ENCODE results near the gene TRIP13. TPM values are rescaled to one million over a fixed set of nuclear protein-coding genes. Genes with fewer than 3 reads are reported as not detected.

The TRIP13 gene
- total and polyA plus RNA-seq, 2 of the 4 experiments (the other 2 are of a cell fraction) = 17.1 to 35.5 TPM

DNA sequence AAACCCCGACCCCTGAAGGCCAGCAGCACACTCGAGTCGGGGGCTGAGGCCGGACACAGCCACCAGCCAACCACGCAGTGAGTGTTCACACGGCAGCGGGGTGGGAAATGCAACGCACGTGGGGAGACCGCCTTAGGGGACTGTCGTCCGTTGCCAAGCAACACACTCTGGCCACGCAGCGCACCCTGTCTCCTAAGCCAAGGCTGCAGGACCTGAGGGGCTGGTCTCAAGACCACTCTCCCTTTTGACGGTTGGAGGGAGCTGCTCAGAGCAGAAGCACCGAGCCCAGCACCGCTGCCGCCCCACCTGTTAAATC, 7.6 kb upstream of the TRIP13 start:
- H2AFZ ChIP-seq (replicated peaks; ENCODE audit: low read length, poor library complexity) = no peak overlapping the region
- H4K5ac ChIP-seq (ENCODE audit: low read depth, low read length) = no peak overlapping the region
- peaks cover 11% of the 10 kb centered on the region for H3K9me1 ChIP-seq (ENCODE audit: insufficient read depth, low read length)
- H3K36me3 ChIP-seq (ENCODE audit: control insufficient read depth, insufficient read depth, low read length) = peaks cover 81% of the 10 kb centered on the region
- H3K4me2 ChIP-seq (ENCODE audit: low read depth, low read length) = no peak overlapping the region
- no peak overlapping the region for H2AK5ac ChIP-seq (ENCODE audit: low read depth, low read length)
- H3K23ac ChIP-seq (ENCODE audit: low read depth, low read length) = no peak overlapping the region
- ChIA-PET CTCF (no interaction called here), POLR2A (ENCODE audit: unreplicated experiment) (no interaction called here)
- no peak overlapping the region for H3K56ac ChIP-seq (ENCODE audit: extremely low read depth, insufficient read depth, low read length)
- no peak for TF ChIP-seq POLR2A (IDR thresholded peaks at IDR 0.05; ENCODE audit: low read depth, low read length)
- no peak for TF ChIP-seq RCOR1 (IDR thresholded peaks at IDR 0.05; ENCODE audit: insufficient replicate concordance, low read length)
- TF ChIP-seq, protein P1, sequence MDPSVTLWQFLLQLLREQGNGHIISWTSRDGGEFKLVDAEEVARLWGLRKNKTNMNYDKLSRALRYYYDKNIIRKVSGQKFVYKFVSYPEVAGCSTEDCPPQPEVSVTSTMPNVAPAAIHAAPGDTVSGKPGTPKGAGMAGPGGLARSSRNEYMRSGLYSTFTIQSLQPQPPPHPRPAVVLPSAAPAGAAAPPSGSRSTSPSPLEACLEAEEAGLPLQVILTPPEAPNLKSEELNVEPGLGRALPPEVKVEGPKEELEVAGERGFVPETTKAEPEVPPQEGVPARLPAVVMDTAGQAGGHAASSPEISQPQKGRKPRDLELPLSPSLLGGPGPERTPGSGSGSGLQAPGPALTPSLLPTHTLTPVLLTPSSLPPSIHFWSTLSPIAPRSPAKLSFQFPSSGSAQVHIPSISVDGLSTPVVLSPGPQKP (IDR thresholded peaks at IDR 0.05; ENCODE audit: borderline replicate concordance, low read depth, low read length) = no peak
- no peak for TF ChIP-seq FOS (IDR thresholded peaks at IDR 0.05; ENCODE audit: low read depth, low read length)
- TF ChIP-seq, protein P2, sequence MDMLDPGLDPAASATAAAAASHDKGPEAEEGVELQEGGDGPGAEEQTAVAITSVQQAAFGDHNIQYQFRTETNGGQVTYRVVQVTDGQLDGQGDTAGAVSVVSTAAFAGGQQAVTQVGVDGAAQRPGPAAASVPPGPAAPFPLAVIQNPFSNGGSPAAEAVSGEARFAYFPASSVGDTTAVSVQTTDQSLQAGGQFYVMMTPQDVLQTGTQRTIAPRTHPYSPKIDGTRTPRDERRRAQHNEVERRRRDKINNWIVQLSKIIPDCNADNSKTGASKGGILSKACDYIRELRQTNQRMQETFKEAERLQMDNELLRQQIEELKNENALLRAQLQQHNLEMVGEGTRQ (IDR thresholded peaks at IDR 0.05; ENCODE audit: low read depth, low read length) = no peak
- no peak for TF ChIP-seq MAZ (IDR thresholded peaks at IDR 0.05; ENCODE audit: borderline replicate concordance, low read depth, low read length)
- TF ChIP-seq RFX5 (IDR thresholded peaks at IDR 0.05; ENCODE audit: low read depth, low read length) = no peak
- TF ChIP-seq RAD21 (IDR thresholded peaks at IDR 0.05; ENCODE audit: low read length) = no peak
- no peak for TF ChIP-seq MXI1 (IDR thresholded peaks at IDR 0.05; ENCODE audit: borderline replicate concordance, low read depth, low read length)
- no peak for TF ChIP-seq MAFK (IDR thresholded peaks at IDR 0.05; ENCODE audit: low read depth, low read length)
- no peak for TF ChIP-seq BHLHE40 (IDR thresholded peaks at IDR 0.05; ENCODE audit: low read depth, low read length)
- TF ChIP-seq NFE2L2 (IDR thresholded peaks at IDR 0.05; ENCODE audit: low read depth, low read length) = no peak
- TF ChIP-seq CEBPB (IDR thresholded peaks at IDR 0.05; ENCODE audit: low read depth, low read length) = no peak
- no peak for TF ChIP-seq SMC3 (IDR thresholded peaks at IDR 0.05; ENCODE audit: low read depth, low read length)
- TF ChIP-seq, protein P3, sequence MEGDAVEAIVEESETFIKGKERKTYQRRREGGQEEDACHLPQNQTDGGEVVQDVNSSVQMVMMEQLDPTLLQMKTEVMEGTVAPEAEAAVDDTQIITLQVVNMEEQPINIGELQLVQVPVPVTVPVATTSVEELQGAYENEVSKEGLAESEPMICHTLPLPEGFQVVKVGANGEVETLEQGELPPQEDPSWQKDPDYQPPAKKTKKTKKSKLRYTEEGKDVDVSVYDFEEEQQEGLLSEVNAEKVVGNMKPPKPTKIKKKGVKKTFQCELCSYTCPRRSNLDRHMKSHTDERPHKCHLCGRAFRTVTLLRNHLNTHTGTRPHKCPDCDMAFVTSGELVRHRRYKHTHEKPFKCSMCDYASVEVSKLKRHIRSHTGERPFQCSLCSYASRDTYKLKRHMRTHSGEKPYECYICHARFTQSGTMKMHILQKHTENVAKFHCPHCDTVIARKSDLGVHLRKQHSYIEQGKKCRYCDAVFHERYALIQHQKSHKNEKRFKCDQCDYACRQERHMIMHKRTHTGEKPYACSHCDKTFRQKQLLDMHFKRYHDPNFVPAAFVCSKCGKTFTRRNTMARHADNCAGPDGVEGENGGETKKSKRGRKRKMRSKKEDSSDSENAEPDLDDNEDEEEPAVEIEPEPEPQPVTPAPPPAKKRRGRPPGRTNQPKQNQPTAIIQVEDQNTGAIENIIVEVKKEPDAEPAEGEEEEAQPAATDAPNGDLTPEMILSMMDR (conservative IDR thresholded peaks at IDR 0.05; ENCODE audit: low read depth, low read length) = no peak
- TF ChIP-seq CHD1 (IDR thresholded peaks at IDR 0.05; ENCODE audit: low read depth, low read length) = no peak
- no peak for ATAC-seq (ENCODE audit: low read depth)
- DNase-seq = no peak
- H3K18ac ChIP-seq (ENCODE audit: low read depth, low read length) = no peak overlapping the region
- peaks cover 29% of the 10 kb centered on the region for H4K20me1 ChIP-seq (ENCODE audit: insufficient read depth, low read length)
- H3K14ac ChIP-seq (replicated peaks; ENCODE audit: low read depth, low read length) = no peak overlapping the region
- no peak overlapping the region for H2BK5ac ChIP-seq (ENCODE audit: low read depth, low read length, poor library complexity, severe bottlenecking)
- peaks cover 39 to 49% of the 10 kb centered on the region in 2 experiments for H3K79me1 ChIP-seq (ENCODE audit: low read depth in 1 of 2, low read length in 2 of 2)
- no peak overlapping the region for H3K9ac ChIP-seq (ENCODE audit: low read depth, low read length)
- H4K8ac ChIP-seq (ENCODE audit: low read depth in 2 of 2, low read length in 2 of 2) = no peak overlapping the region
- in situ Hi-C loops (cut with MboI; ENCODE audit: low sequenced_read_pairs) = no loop called here
- no peak overlapping the region for H3K27ac ChIP-seq (ENCODE audit: insufficient read depth, low read length)
- no peak overlapping the region for H2BK20ac ChIP-seq (ENCODE audit: low read depth, low read length)
- H3K27me3 ChIP-seq (ENCODE audit: control insufficient read depth, insufficient read depth, low read length) = no peaks in the 10 kb centered on the region
- H3K4ac ChIP-seq (ENCODE audit: low read depth, low read length) = no peak overlapping the region
- H2BK15ac ChIP-seq (ENCODE audit: low read depth, low read length) = no peak overlapping the region
- H4K91ac ChIP-seq (ENCODE audit: insufficient read depth, low read depth, low read length) = no peak overlapping the region
- no peak overlapping the region for H2BK120ac ChIP-seq (ENCODE audit: low read depth, low read length)
- H3K9me3 ChIP-seq (ENCODE audit: control insufficient read depth, insufficient read depth, low read length) = no peaks in the 10 kb centered on the region
- no TSS peak for BruUV-seq (replicated peaks)
- H3K4me3 ChIP-seq (ENCODE audit: insufficient read depth, low read depth, low read length) = no peak overlapping the region
- no peaks in the 10 kb centered on the region for H3K4me1 ChIP-seq (ENCODE audit: control insufficient read depth, insufficient read depth, low read length)
- intact Hi-C loops (cut with micrococcal nuclease) = no loop called here
- H2AK9ac ChIP-seq (replicated peaks; ENCODE audit: low read depth, low read length, poor library complexity) = no peak overlapping the region
- dilution Hi-C loops (cut with HindIII; ENCODE audit: low sequenced_read_pairs, unreplicated experiment) = no loop called here
- WGBS, 2 experiments (ENCODE audit: extremely low coverage in 2 of 2, insufficient read length in 1 of 2) = 96% methylated on average over 12 of the region's 18 CpGs; no CpG with 5 or more reads in 1 of the 2 experiments

All from IMR-90 (cell line).